CD4-positive, alpha-beta T cell treated with Interleukin-2 at 100 ng/mL for 4 hours (primary cell): ENCODE measurements around the gene GYS1.
A peak's percentile ranks its signal among the peaks of the same experiment; 100 is the strongest.
"Not testable (repeated sequence)": the region's sequence is repeated elsewhere in the genome, so short reads cannot be mapped to it uniquely, and the experiment has no call there.

ENCODE experiments used
- DNase-seq: peaks from one replicate; pipeline ENCODE4 v3.0.0-alpha.2; 2020; ENCODE audit warnings: low spot score

Gene GYS1

GRCh38 chr19:48993175-48994034 lies at the start of gene GYS1, which contains the start of gene RUVBL2:
Gene GYS1 (minus strand): TSS chr19:48993309. CDS start chr19:48993112, 197 bp downstream.
Gene RUVBL2 (plus strand): TSS chr19:48993887. CDS start chr19:48993912, 25 bp downstream.
- peak; percentile 100 for DNase-seq

- DNase-seq, result not testable (repeated sequence)
These were observed 49.6 kb upstream of the GYS1 start for GRCh38 chr19:49042666-49043065.

GRCh38 chr19:49042177-49042576 lies 49.1 kb upstream of the GYS1 start:
- no peak for DNase-seq

GRCh38 chr19:49039736-49040135 lies 46.6 kb upstream of the GYS1 start:
- DNase-seq, result not testable (repeated sequence)

- DNase-seq, result not testable (repeated sequence)
These were observed 45.6 kb upstream of the GYS1 start for GRCh38 chr19:49038557-49039276.

- not testable (repeated sequence) for DNase-seq
These were observed 45.0 kb upstream of the GYS1 start for GRCh38 chr19:49038111-49038510.

- not testable (repeated sequence) for DNase-seq
These were observed 43.7 kb upstream of the GYS1 start, which contains the start of gene CGB1 for GRCh38 chr19:49036815-49037214. Gene CGB1 (minus strand): TSS chr19:49036895. CDS start chr19:49036711, 184 bp downstream.

GRCh38 chr19:49031642-49032301 lies 38.7 kb upstream of the GYS1 start, which contains the start of gene CGB2:
Gene CGB2 (plus strand): TSS chr19:49031890. CDS start chr19:49032096, 206 bp downstream.
- DNase-seq, result peak; percentile 36

- not testable (repeated sequence) for DNase-seq
These were observed 37.2 kb upstream of the GYS1 start for GRCh38 chr19:49030323-49030722.

- not testable (repeated sequence) for DNase-seq
These were observed 36.6 kb upstream of the GYS1 start for GRCh38 chr19:49029749-49030148.

GRCh38 chr19:49028686-49029085 lies 35.6 kb upstream of the GYS1 start:
- not testable (repeated sequence) for DNase-seq

- DNase-seq, result not testable (repeated sequence)
These were observed 32.5 kb upstream of the GYS1 start for GRCh38 chr19:49025599-49025998.

- not testable (repeated sequence) for DNase-seq
These were observed 32.0 kb upstream of the GYS1 start for GRCh38 chr19:49025088-49025487.

GRCh38 chr19:49024233-49024632 lies 31.1 kb upstream of the GYS1 start, which contains the start of gene CGB3:
Gene CGB3 (minus strand): TSS chr19:49024333. CDS start chr19:49023971, 362 bp downstream.
- DNase-seq, result not testable (repeated sequence)

- DNase-seq, result no peak
These were observed 29.0 kb upstream of the GYS1 start for GRCh38 chr19:49022116-49022515.

- no peak for DNase-seq
These were observed 28.1 kb upstream of the GYS1 start for GRCh38 chr19:49020931-49021895.

- no peak for DNase-seq
These were observed 27.2 kb upstream of the GYS1 start for GRCh38 chr19:49020342-49020741.

- peak; percentile 56 for DNase-seq
These were observed 26.3 kb upstream of the GYS1 start for GRCh38 chr19:49019242-49019932.

- not testable (repeated sequence) for DNase-seq
These were observed 25.5 kb upstream of the GYS1 start for GRCh38 chr19:49018388-49019241.
